HG03025 (cell line): ENCODE measurements around the gene ELFN2.
"Not testable (repeated sequence)": the region's sequence is repeated elsewhere in the genome, so short reads cannot be mapped to it uniquely, and the experiment has no call there.

Experiments
- ATAC-seq: cut with Tn5 transposase; IDR thresholded peaks from one replicate; pipeline ENCODE4 v1.9.1; 2021; ENCODE audit warnings: mild to moderate bottlenecking, moderate library complexity; ENCODE audit not compliant: unreplicated experiment, low FRiP score

Gene ELFN2

GRCh38 chr22:37340331-37341262 lies 86.7 kb downstream of the ELFN2 start:
- ATAC-seq = no peak

GRCh38 chr22:37338539-37339246 lies 88.6 kb downstream of the ELFN2 start:
- ATAC-seq = no peak

- ATAC-seq = no peak
These were observed 89.9 kb downstream of the ELFN2 start for GRCh38 chr22:37337204-37337943.

- no peak for ATAC-seq
These were observed 90.7 kb downstream of the ELFN2 start for GRCh38 chr22:37336579-37336978.

- no peak for ATAC-seq
These were observed 91.5 kb downstream of the ELFN2 start for GRCh38 chr22:37335806-37336199.

GRCh38 chr22:37334859-37335805 lies 92.1 kb downstream of the ELFN2 start:
- no peak for ATAC-seq

- ATAC-seq = no peak
These were observed 92.8 kb downstream of the ELFN2 start for GRCh38 chr22:37334461-37334858.

- no peak for ATAC-seq
These were observed 93.4 kb downstream of the ELFN2 start for GRCh38 chr22:37333724-37334460.

- no peak for ATAC-seq
These were observed 95.3 kb downstream of the ELFN2 start for GRCh38 chr22:37331856-37332536.

GRCh38 chr22:37331034-37331428 lies 96.2 kb downstream of the ELFN2 start:
- no peak for ATAC-seq

GRCh38 chr22:37330200-37331033 lies 96.9 kb downstream of the ELFN2 start:
- no peak for ATAC-seq

GRCh38 chr22:37329238-37330140 lies 97.8 kb downstream of the ELFN2 start:
- ATAC-seq = no peak

GRCh38 chr22:37328538-37329237 lies 98.6 kb downstream of the ELFN2 start:
- not testable (repeated sequence) for ATAC-seq

GRCh38 chr22:37328017-37328416 lies 99.3 kb downstream of the ELFN2 start:
- ATAC-seq = no peak

- no peak for ATAC-seq
These were observed 100.6 kb downstream of the ELFN2 start for GRCh38 chr22:37326726-37327125.

GRCh38 chr22:37325039-37325395 lies 102.3 kb downstream of the ELFN2 start:
- ATAC-seq = no peak
